ENCODE data around the gene VOPP1. TPM values are rescaled to one million over a fixed set of nuclear protein-coding genes. Genes with fewer than 3 reads are reported as not detected.
"Not testable (repeated sequence)": the region's sequence is repeated elsewhere in the genome, so short reads cannot be mapped to it uniquely, and the experiment has no call there.

The VOPP1 gene
- total and polyA plus RNA-seq, 9 of the 15 experiments (the other 6 are each of a cell fraction or from before 2014, with no cell fraction given) = 8.2 to 45.8 (median 31.2) TPM

- TF ChIP-seq NKRF (IDR thresholded peaks at IDR 0.05; ENCODE audit: borderline replicate concordance) = no peak
- no peak for TF ChIP-seq HDAC8 (tag; IDR thresholded peaks at IDR 0.05)
Measured at GRCh38 chr7:55473932-55474331, 98.4 kb downstream of the VOPP1 start (continued).

- intact Hi-C loops (cut with micrococcal nuclease) = no loop called here
- H3K36me3 ChIP-seq (ENCODE audit: control insufficient read depth, insufficient read depth, low read length) = peaks cover 4% of the 10 kb centered on the region; the same call in 1 of the 3 replicates
- peak overlapping the region in 1 of 2 experiments; percentile 32; a peak in 1 of 4 replicates for H3K9ac ChIP-seq (ENCODE audit: insufficient read depth in 1 of 2, low read depth in 2 of 2, low read length in 2 of 2)
- H3K4me3 ChIP-seq = no peak overlapping the region
- TF ChIP-seq BRF1 (IDR thresholded peaks at IDR 0.05; ENCODE audit: borderline replicate concordance, extremely low read depth, insufficient read length) (no peak), PRMT5 (CRISPR knock-in tag; IDR thresholded peaks at IDR 0.05) (no peak), FOXM1 (IDR thresholded peaks at IDR 0.05; ENCODE audit: low read depth) (no peak), FOXM1 (CRISPR knock-in tag; IDR thresholded peaks at IDR 0.05; ENCODE audit: low read depth) (no peak)
- H3K4me1 ChIP-seq (replicated peaks in 1 of 2; ENCODE audit: control insufficient read depth in 2 of 2, insufficient read depth in 2 of 2, low read length in 2 of 2) = no peaks in the 10 kb centered on the region
- H3K27me3 ChIP-seq (ENCODE audit: control insufficient read depth in 2 of 2, insufficient read depth in 2 of 2, low read length in 2 of 2) = no peaks in the 10 kb centered on the region
- H3K27ac ChIP-seq (ENCODE audit: extremely low read depth, low read depth, low read length) = no peak overlapping the region
- no peak overlapping the region for H2AFZ ChIP-seq (ENCODE audit: low read depth, low read length)
- no peaks in the 10 kb centered on the region for H3K9me3 ChIP-seq (replicated peaks; ENCODE audit: control insufficient read depth, insufficient read depth, low read depth, low read length)
- ChIA-PET POLR2A (no interaction called here), CTCF (ENCODE audit: low intra/inter-chr PET ratio) (no interaction called here)
- no TSS peak for BruUV-seq (replicated peaks)
- H3K4me2 ChIP-seq (ENCODE audit: insufficient read depth, low read length) = no peak overlapping the region
- FAIRE-seq = no peak
- H3K79me2 ChIP-seq (ENCODE audit: control insufficient read depth, insufficient read depth, low read length) = no peaks in the 10 kb centered on the region
- no peak for ATAC-seq
- no peak for DNase-seq (ENCODE audit: extremely low read depth in 1 of 4, low spot score in 3 of 4)
- H4K20me1 ChIP-seq (replicated peaks; ENCODE audit: control insufficient read depth, insufficient read depth, low read length) = no peaks in the 10 kb centered on the region
- in situ Hi-C loops (cut with MboI) = no loop called here
- WGBS (ENCODE audit: insufficient coverage, low coverage, missing lambda C conversion rate) = 90% methylated on average over 24 of the region's 25 CpGs
- H3K9me1 ChIP-seq (ENCODE audit: control insufficient read depth, insufficient read depth, low read length) = no peaks in the 10 kb centered on the region
Measured at GRCh38 chr7:55472928-55473725, 99.2 kb downstream of the VOPP1 start.

GRCh38 chr7:55472406-55472805 is 99.9 kb downstream of the VOPP1 start:
- no CpG with 5 or more reads among the region's 14 CpGs for WGBS (ENCODE audit: insufficient coverage, low coverage, missing lambda C conversion rate)
- H3K9ac ChIP-seq (ENCODE audit: insufficient read depth in 1 of 2, low read depth in 2 of 2, low read length in 2 of 2); H3K4me2 ChIP-seq (ENCODE audit: insufficient read depth, low read length); H2AFZ ChIP-seq (ENCODE audit: low read depth, low read length); BruUV-seq (replicated peaks); H3K9me1 ChIP-seq (ENCODE audit: control insufficient read depth, insufficient read depth, low read length); H4K20me1 ChIP-seq (replicated peaks; ENCODE audit: control insufficient read depth, insufficient read depth, low read length); CTCF ChIA-PET (ENCODE audit: low intra/inter-chr PET ratio); intact Hi-C loops (cut with micrococcal nuclease); H3K79me2 ChIP-seq (ENCODE audit: control insufficient read depth, insufficient read depth, low read length); H3K4me3 ChIP-seq; H3K9me3 ChIP-seq (replicated peaks; ENCODE audit: control insufficient read depth, insufficient read depth, low read depth, low read length); H3K27me3 ChIP-seq (ENCODE audit: control insufficient read depth in 2 of 2, insufficient read depth in 2 of 2, low read length in 2 of 2); in situ Hi-C loops (cut with MboI); ATAC-seq; DNase-seq (ENCODE audit: extremely low read depth in 1 of 4, low spot score in 3 of 4); POLR2A ChIA-PET; H3K36me3 ChIP-seq (ENCODE audit: control insufficient read depth, insufficient read depth, low read length); H3K4me1 ChIP-seq (replicated peaks in 1 of 2; ENCODE audit: control insufficient read depth in 2 of 2, insufficient read depth in 2 of 2, low read length in 2 of 2); H3K27ac ChIP-seq (ENCODE audit: extremely low read depth, low read depth, low read length): not testable (repeated sequence)
- FAIRE-seq = peak; percentile 79
